ENCODE data around the gene FGF5. TPM values are rescaled to one million over a fixed set of nuclear protein-coding genes. Genes with fewer than 3 reads are reported as not detected.

Gene FGF5, protein sequence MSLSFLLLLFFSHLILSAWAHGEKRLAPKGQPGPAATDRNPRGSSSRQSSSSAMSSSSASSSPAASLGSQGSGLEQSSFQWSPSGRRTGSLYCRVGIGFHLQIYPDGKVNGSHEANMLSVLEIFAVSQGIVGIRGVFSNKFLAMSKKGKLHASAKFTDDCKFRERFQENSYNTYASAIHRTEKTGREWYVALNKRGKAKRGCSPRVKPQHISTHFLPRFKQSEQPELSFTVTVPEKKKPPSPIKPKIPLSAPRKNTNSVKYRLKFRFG
- total RNA-seq, result 1.9 and 8.0 TPM in 2 replicates

DNA sequence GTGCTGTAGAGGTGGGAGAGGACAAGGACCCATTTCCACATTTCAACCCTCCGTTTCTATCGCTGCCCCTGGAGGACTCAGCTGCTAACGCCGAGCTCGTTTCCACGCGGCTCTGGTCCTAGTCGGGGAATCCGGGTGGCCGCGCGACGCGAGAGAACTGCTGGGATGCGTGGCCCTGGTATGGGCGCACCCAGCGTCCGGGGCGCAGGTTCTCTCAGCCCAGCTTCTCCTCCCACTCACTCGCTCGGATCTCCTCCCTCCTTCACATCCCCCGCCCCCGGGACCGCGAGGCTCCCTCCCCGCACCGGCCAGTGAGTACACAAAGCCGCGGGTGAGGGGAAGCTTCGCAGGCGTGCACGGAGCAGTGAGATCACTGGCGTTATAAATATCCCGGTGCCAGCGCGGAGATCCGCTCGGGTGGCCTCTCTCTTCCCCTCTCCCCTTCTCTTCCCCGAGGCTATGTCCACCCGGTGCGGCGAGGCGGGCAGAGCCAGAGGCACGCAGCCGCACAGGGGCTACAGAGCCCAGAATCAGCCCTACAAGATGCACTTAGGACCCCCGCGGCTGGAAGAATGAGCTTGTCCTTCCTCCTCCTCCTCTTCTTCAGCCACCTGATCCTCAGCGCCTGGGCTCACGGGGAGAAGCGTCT lies at the start of gene FGF5:
FGF5 (plus strand) TSS at position 412 of the 649 bp plus-strand sequence; CDS start at position 573, 161 bp downstream.

DNA sequence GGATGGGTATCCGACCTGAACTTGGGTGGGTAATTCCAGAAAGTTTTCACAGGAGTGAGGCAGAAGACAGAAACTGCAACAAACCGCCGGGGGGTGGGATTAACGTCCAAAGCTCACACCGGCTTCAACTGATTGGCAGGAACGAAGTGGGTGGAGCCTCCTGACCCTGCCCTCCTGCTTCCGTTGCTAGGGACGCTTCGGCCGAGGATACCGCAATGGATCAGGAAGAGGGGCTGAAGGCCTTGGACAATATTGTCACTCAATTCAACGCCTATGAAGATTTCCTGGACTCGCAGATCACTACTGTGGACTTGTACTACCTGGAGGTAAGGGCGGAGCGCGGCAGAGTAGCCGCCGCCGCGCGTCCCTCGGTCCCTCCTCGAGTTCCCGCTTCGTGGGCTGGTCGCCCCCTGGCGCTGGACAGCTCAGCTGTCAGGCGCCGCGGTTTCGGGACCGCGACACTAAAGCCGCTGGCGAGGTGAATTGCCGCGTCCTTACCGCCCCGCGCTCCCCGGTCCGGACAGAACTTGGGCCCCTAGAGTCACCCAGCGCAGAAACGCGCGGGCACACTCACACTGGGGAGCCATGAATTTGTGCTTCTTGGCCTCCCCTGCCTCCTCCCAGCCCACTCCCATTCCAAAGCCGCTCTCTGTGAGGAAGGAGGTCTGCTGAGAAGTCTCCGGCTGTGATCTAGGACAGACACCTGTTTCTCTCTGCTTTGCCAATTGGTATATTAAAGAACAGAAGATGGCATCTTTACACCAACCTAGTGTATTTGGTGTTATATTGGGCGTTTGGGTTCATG lies 69.3 kb downstream of the FGF5 start, which contains the start of gene CFAP299:
CFAP299 (plus strand) TSS at position 177 of the 805 bp plus-strand sequence.

Other genes with a start within 250 kb of the FGF5 start
- gene ANTXR2, start 193.4 kb upstream of the FGF5 start, total RNA-seq, result 23.0 and 46.0 TPM in 2 replicates
- gene PRDM8, start 69.2 kb upstream of the FGF5 start, total RNA-seq, result 0.21 and 0.48 TPM in 2 replicates
- not detected in 2 replicates for gene CFAP299, start 69.1 kb downstream of the FGF5 start, total RNA-seq